Left cardiac atrium (tissue), 4 donors: ENCODE results near the gene TSPAN9. TPM values are rescaled to one million over a fixed set of nuclear protein-coding genes. Genes with fewer than 3 reads are reported as not detected.

ENCODE experiments used
- ATAC-seq, 2 donors: fragments of 200-7000 bp; cut with Tn5 transposase; one replicate each; pipeline ENCODE4 v1.9.1; 2020; ENCODE audit warnings: mild to moderate bottlenecking in 2 of 2, moderate library complexity in 2 of 2
- DNase-seq: peaks from one replicate; pipeline ENCODE4 v3.0.0-alpha.2; 2020
- intact Hi-C, 2 donors: fragments of 100-400 bp; cut with DNase I; formaldehyde crosslinking; loops; one replicate each; pipeline versions ENCODE4 v1.14.1 to v1.15.1; 2022 to 2023
- total RNA-seq, 2 donors: library from RNA; stranded (reverse); fragmentation: NEBNext Ultra II Directional; extraction: Animal tissue kit (Norgen Biotek cat#: 25700); gene quantifications; one replicate each; pipeline ENCODE4 v1.2.1, GENCODE V29; 2021
- donor health status: DM: no; HTN: yes; CAD: no.
- donor health status: DM: no; HTN: yes; CAD: no; lungs with severe emphysema.
- donor health status: DM: yes; HTN: yes; CAD: no.
- donor health status: Dilated cardiomyopathy.

The TSPAN9 gene
- total RNA-seq, 2 donors from 2014 or later: 125 to 201 TPM

- DNase-seq: peak; percentile 64
- intact Hi-C loops: no loop called here
- ATAC-seq: peak; percentile 71 to 88
These were observed 159.4 kb downstream of the TSPAN9 start for GRCh38 chr12:3236345-3237187.

GRCh38 chr12:3238196-3238595, 161.0 kb downstream of the TSPAN9 start:
- intact Hi-C loops: no loop called here
- DNase-seq: no peak
- no peak for ATAC-seq

GRCh38 chr12:3241621-3242020, 164.4 kb downstream of the TSPAN9 start:
- intact Hi-C loops: no loop called here
- ATAC-seq: peak; percentile 16 to 74

GRCh38 chr12:3242199-3242863, 165.2 kb downstream of the TSPAN9 start:
- intact Hi-C loops: no loop called here
- DNase-seq (peak; percentile 54), ATAC-seq (peak; percentile 69 to 81)

More at GRCh38 chr12:3241621-3242020, 164.4 kb downstream of the TSPAN9 start:
- no peak for DNase-seq

- no peak for ATAC-seq
- intact Hi-C loops: no loop called here
- DNase-seq: no peak
These were observed 166.4 kb downstream of the TSPAN9 start for GRCh38 chr12:3243376-3244084.

GRCh38 chr12:3244219-3244750, 167.1 kb downstream of the TSPAN9 start:
- peak; percentile 11 to 35 for ATAC-seq
- peak; percentile 31 for DNase-seq

GRCh38 chr12:3246253-3246652, 169.1 kb downstream of the TSPAN9 start:
- DNase-seq (no peak), ATAC-seq (no peak)
- intact Hi-C loops: no loop called here

More at GRCh38 chr12:3244219-3244750, 167.1 kb downstream of the TSPAN9 start:
- intact Hi-C loops: no loop called here

GRCh38 chr12:3247077-3247476, 169.9 kb downstream of the TSPAN9 start:
- no peak for DNase-seq
- intact Hi-C loops: no loop called here
- ATAC-seq: no peak

GRCh38 chr12:3247629-3248161, 170.5 kb downstream of the TSPAN9 start:
- intact Hi-C loops: no loop called here
- DNase-seq: no peak
- no peak for ATAC-seq

GRCh38 chr12:3249081-3249800, 172.1 kb downstream of the TSPAN9 start:
- ATAC-seq (no peak), DNase-seq (no peak)
- intact Hi-C loops: no loop called here

GRCh38 chr12:3250034-3250433, 172.9 kb downstream of the TSPAN9 start:
- DNase-seq (no peak), ATAC-seq (peak; percentile 33 to 40)
- intact Hi-C loops: loop anchor here in 1 of 2 donors (5.0 kb wide), 1 partner anchor 33 kb away; no protein-coding TSS in a partner anchor

- intact Hi-C loops: loop anchor here in 1 of 2 donors (5.0 kb wide), 1 partner anchor 33 kb away; no protein-coding TSS in a partner anchor
- DNase-seq: peak; percentile 61
- ATAC-seq: peak; percentile 52 to 63
These were observed 173.4 kb downstream of the TSPAN9 start for GRCh38 chr12:3250576-3250975.

GRCh38 chr12:3251067-3251466, 173.9 kb downstream of the TSPAN9 start:
- DNase-seq (no peak), ATAC-seq (peak in 1 of 2 donors; percentile 0)
- intact Hi-C loops: loop anchor here in 1 of 2 donors (5.0 kb wide), 1 partner anchor 34 kb away; no protein-coding TSS in a partner anchor

GRCh38 chr12:3251691-3252090, 174.5 kb downstream of the TSPAN9 start:
- ATAC-seq (peak; percentile 5 to 9), DNase-seq (peak; percentile 63)
- intact Hi-C loops: loop anchor here in 1 of 2 donors (5.0 kb wide), 1 partner anchor 34 kb away; no protein-coding TSS in a partner anchor

GRCh38 chr12:3252450-3252891, 175.3 kb downstream of the TSPAN9 start:
- intact Hi-C loops: loop anchor here in 1 of 2 donors (5.0 kb wide), 1 partner anchor 35 kb away; no protein-coding TSS in a partner anchor
- ATAC-seq (peak; percentile 60 to 75), DNase-seq (peak; percentile 90)

GRCh38 chr12:3253682-3254275, 176.6 kb downstream of the TSPAN9 start:
- peak; percentile 55 for DNase-seq
- intact Hi-C loops: loop anchor here in 1 of 2 donors (5.0 kb wide), 1 partner anchor 36 kb away; no protein-coding TSS in a partner anchor
- peak; percentile 4 to 14 for ATAC-seq

- ATAC-seq (peak; percentile 3 to 7), DNase-seq (peak; percentile 50)
- intact Hi-C loops: no loop called here
These were observed 177.9 kb downstream of the TSPAN9 start for GRCh38 chr12:3255057-3255456.
